DND-41 (cell line): Measurements from ENCODE around the gene OPCML.
"Not testable (repeated sequence)": the region's sequence is repeated elsewhere in the genome, so short reads cannot be mapped to it uniquely, and the experiment has no call there.

ENCODE experiments used
- ATAC-seq: fragments of 200-7000 bp; cut with Tn5 transposase; 3 replicates; pipeline ENCODE4 v1.9.1; 2021; ENCODE audit warnings: low read depth; ENCODE audit not compliant: insufficient read depth
- DNase-seq: peaks from one replicate; pipeline ENCODE4 v3.0.0-alpha.2; 2020
- H2AFZ ChIP-seq: 2 replicates; pipeline ENCODE4 v1.6.0; 2012; ENCODE audit warnings: low read depth, low read length
- H3K27ac ChIP-seq: 2 replicates; pipeline ENCODE4 v1.5.1; 2012; ENCODE audit warnings: low read length, inconsistent platforms
- H3K27me3 ChIP-seq: fragments of 200-600 bp; sonication (generic); 2 replicates; pipeline ENCODE4 v1.6.0; 2012; ENCODE audit warnings: low read length, mild to moderate bottlenecking, inconsistent platforms; ENCODE audit not compliant: insufficient read depth, poor library complexity
- H3K36me3 ChIP-seq: 2 replicates; pipeline ENCODE4 v1.5.1; 2012; ENCODE audit warnings: low read length, inconsistent platforms; ENCODE audit not compliant: insufficient read depth
- H3K4me1 ChIP-seq: 2 replicates; pipeline ENCODE4 v1.5.1; 2012; ENCODE audit warnings: mild to moderate bottlenecking, low read length; ENCODE audit not compliant: insufficient read depth
- H3K4me2 ChIP-seq: 2 replicates; pipeline ENCODE4 v1.6.0; 2012; ENCODE audit warnings: mild to moderate bottlenecking, moderate library complexity, low read length, inconsistent platforms; ENCODE audit not compliant: insufficient read depth
- H3K4me3 ChIP-seq, 2 experiments: fragments of 200-600 bp in 1 of 2; shearing (Covaris generic) in 1 of 2; 2 replicates each; pipeline ENCODE4 v1.5.1; 2012 to 2016; ENCODE audit warnings: inconsistent platforms in 2 of 2, low read length in 2 of 2, mild to moderate bottlenecking in 2 of 2, low read depth in 1 of 2, moderate library complexity in 1 of 2
- H3K79me2 ChIP-seq: 2 replicates; pipeline ENCODE4 v1.6.0; 2012; ENCODE audit warnings: low read length, inconsistent platforms; ENCODE audit not compliant: insufficient read depth
- H3K9ac ChIP-seq: 2 replicates; pipeline ENCODE4 v1.6.0; 2012; ENCODE audit warnings: low read depth, mild to moderate bottlenecking, inconsistent platforms, low read length, moderate library complexity
- H3K9me3 ChIP-seq: 2 replicates; pipeline ENCODE4 v1.5.1; 2012; ENCODE audit warnings: low read length, moderate library complexity, mild to moderate bottlenecking, inconsistent platforms; ENCODE audit not compliant: insufficient read depth, severe bottlenecking
- H4K20me1 ChIP-seq: 2 replicates; pipeline ENCODE4 v1.6.0; 2012; ENCODE audit warnings: low read length; ENCODE audit not compliant: insufficient read depth
- EZH2 ChIP-seq: IDR thresholded peaks from 3 replicates; pipeline ENCODE4 v1.6.1; 2012; ENCODE audit warnings: borderline replicate concordance, low read depth, mild to moderate bottlenecking, moderate library complexity, low read length, inconsistent platforms; ENCODE audit not compliant: severe bottlenecking
- TF ChIP-seq, protein P1 (sequence below): IDR thresholded peaks from 2 replicates; pipeline ENCODE4 v1.5.1; 2012; ENCODE audit warnings: borderline replicate concordance, low read length, moderate library complexity, mild to moderate bottlenecking; ENCODE audit not compliant: poor library complexity, severe bottlenecking; ENCODE audit errors: extremely low read depth

The OPCML gene

DNA sequence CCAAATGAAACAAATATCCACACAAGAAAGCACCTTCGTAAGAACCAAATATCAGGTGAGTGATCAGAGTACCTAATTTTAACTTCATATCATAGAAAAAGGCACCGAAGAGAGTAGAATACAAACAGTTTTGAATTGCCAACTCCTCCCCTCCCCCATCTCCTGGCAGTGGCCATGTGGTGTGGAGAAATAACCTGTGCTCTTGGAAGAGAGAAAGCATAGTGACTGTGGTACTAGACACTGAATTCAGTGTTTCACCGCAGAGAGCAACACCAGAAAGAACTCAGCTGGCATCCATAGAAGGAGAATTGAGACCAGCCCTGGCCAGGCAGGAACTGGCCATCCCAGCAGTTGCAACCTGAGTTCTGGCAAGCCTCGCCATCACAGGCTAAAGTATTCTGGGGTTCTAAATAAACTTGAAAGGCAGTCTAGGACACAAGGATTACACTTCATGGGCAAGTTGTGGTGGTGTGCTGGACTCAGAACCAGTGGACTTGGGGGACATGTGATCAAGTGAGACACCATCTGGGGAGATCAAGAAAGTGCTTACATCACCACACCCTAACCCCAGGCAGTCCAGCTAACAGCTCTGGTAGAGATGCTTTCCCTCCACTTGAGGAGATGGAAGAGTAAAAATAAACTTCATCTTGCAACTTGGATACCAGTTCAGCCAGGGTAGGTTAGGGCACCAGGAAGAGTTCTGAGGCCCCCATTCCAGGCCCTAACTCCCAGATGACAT lies 1158.7 kb downstream of the OPCML start:
- Histone ChIP-seq H3K36me3 (no peaks in the 10 kb centered on the region), H3K4me1 (no peaks in the 10 kb centered on the region)
- no peak for DNase-seq

DNA sequence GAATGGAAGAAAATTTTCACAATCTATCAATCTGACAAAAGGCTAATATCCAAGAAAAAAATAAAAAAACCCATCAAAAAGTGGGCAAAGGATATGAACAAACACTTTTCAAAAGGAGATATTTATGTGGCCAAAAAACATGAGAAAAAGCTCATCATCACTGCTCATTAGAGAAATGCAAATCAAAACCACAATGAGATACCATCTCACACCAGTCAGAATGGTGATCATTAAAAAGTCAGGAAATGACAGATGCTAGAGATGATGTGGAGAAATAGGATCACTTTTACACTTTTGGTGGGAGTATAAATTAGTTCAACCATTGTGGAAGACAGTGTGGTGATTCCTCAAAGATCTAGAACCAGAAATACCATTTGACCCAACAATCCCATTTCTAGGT lies 1162.2 kb downstream of the OPCML start:
- not testable (repeated sequence) for DNase-seq, H3K27ac ChIP-seq, H3K36me3 ChIP-seq, H3K4me3 ChIP-seq, H3K9ac ChIP-seq, H3K79me2 ChIP-seq, H3K27me3 ChIP-seq, H4K20me1 ChIP-seq, H2AFZ ChIP-seq, H3K4me1 ChIP-seq, ATAC-seq, H3K9me3 ChIP-seq, H3K4me2 ChIP-seq

More for the DNA sequence above, 1158.7 kb downstream of the OPCML start:
- H3K4me3 ChIP-seq: no peak overlapping the region
- H2AFZ ChIP-seq: no peak overlapping the region
- no peaks in the 10 kb centered on the region for H3K27me3 ChIP-seq
- no peak for ATAC-seq
- no peaks in the 10 kb centered on the region for H3K79me2 ChIP-seq
- TF ChIP-seq EZH2: no peak
- TF ChIP-seq, protein P1, sequence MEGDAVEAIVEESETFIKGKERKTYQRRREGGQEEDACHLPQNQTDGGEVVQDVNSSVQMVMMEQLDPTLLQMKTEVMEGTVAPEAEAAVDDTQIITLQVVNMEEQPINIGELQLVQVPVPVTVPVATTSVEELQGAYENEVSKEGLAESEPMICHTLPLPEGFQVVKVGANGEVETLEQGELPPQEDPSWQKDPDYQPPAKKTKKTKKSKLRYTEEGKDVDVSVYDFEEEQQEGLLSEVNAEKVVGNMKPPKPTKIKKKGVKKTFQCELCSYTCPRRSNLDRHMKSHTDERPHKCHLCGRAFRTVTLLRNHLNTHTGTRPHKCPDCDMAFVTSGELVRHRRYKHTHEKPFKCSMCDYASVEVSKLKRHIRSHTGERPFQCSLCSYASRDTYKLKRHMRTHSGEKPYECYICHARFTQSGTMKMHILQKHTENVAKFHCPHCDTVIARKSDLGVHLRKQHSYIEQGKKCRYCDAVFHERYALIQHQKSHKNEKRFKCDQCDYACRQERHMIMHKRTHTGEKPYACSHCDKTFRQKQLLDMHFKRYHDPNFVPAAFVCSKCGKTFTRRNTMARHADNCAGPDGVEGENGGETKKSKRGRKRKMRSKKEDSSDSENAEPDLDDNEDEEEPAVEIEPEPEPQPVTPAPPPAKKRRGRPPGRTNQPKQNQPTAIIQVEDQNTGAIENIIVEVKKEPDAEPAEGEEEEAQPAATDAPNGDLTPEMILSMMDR: no peak
- no peak overlapping the region for H3K27ac ChIP-seq
- no peak overlapping the region for H3K4me2 ChIP-seq
- H3K9ac ChIP-seq: no peak overlapping the region
- H3K9me3 ChIP-seq: no peaks in the 10 kb centered on the region
- no peaks in the 10 kb centered on the region for H4K20me1 ChIP-seq

DNA sequence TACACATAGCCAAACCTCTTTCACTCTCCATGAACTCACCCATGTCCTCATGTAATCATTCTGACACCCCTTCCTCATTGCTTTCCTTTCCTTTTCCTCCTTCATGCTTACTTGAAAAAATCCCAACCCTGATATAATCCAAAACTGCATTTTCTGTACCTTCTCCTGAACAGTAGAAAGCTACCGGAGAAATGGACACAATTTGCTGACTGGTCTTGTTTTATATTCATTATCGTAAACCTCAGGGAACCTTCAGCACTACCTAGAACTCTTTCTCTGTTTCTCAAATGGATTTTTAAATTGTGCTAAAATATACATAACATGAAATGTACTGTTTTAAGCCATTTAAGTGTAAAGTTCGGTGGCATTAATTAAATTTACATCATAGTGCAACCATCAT lies 1165.0 kb downstream of the OPCML start:
- Histone ChIP-seq H3K36me3 (no peaks in the 10 kb centered on the region), H3K27me3 (no peaks in the 10 kb centered on the region), H3K9ac (no peak overlapping the region), H4K20me1 (no peaks in the 10 kb centered on the region), H3K9me3 (no peaks in the 10 kb centered on the region), H3K79me2 (no peaks in the 10 kb centered on the region), H2AFZ (no peak overlapping the region), H3K27ac (no peak overlapping the region), H3K4me3 (no peak overlapping the region), H3K4me1 (no peaks in the 10 kb centered on the region), H3K4me2 (no peak overlapping the region)
- ATAC-seq (no peak), DNase-seq (no peak)
- TF ChIP-seq EZH2: no peak
- TF ChIP-seq, protein P1: no peak

DNA sequence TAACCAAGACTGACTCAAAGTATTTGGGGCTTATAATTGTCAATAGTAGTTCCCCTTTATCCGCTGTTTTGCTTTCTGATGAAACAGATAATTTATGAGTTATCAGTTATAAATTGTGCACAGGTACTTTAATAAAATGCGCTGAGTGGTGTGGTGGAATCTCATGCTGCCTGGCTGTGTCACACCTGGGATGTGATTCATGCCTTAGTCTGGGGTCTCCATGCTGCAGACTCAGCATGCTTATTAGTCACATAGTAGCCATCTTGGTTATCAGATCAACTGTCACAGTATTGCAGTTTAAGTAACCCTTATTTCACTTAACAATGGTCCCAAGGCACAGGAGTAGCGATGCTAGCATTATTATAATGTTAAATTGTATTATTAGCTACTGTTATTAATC lies 1166.7 kb downstream of the OPCML start:
- TF ChIP-seq, protein P1: no peak
- TF ChIP-seq EZH2: no peak
- Histone ChIP-seq H2AFZ (no peak overlapping the region), H3K27ac (no peak overlapping the region), H3K9me3 (no peaks in the 10 kb centered on the region), H4K20me1 (no peaks in the 10 kb centered on the region), H3K4me3 (no peak overlapping the region), H3K4me2 (no peak overlapping the region), H3K79me2 (no peaks in the 10 kb centered on the region), H3K4me1 (no peaks in the 10 kb centered on the region), H3K9ac (no peak overlapping the region), H3K36me3 (no peaks in the 10 kb centered on the region), H3K27me3 (no peaks in the 10 kb centered on the region)
- no peak for DNase-seq
- ATAC-seq: no peak
